Gastroesophageal sphincter (tissue), 4 donors: Measurements from ENCODE around the gene RPL10. TPM values are rescaled to one million over a fixed set of nuclear protein-coding genes. Genes with fewer than 3 reads are reported as not detected.
A peak's percentile ranks its signal among the peaks of the same experiment; 100 is the strongest.

Source experiments
- ATAC-seq: fragments of 150-250 bp; one replicate; pipeline ENCODE4 v1.9.1; 2016; ENCODE audit warnings: mild to moderate bottlenecking, moderate library complexity
- H3K27ac ChIP-seq, 4 donors: fragments of 200-600 bp; sonication (generic) in 3 of 4; 1 replicate in 3 of 4; 2 replicates in 1 of 4; pipeline ENCODE4 v1.5.1; 2016 to 2019
- H3K27me3 ChIP-seq: fragments of 200-600 bp; sonication (generic); one replicate; pipeline ENCODE4 v1.5.1; 2019
- H3K36me3 ChIP-seq, 2 donors: fragments of 200-600 bp; sonication (generic); one replicate each; pipeline ENCODE4 v1.5.1; 2019; ENCODE audit warnings: control low read depth in 1 of 2
- H3K4me1 ChIP-seq, 3 donors: fragments of 200-600 bp; sonication (generic); 1 replicate in 2 of 3; 2 replicates in 1 of 3; pipeline ENCODE4 v1.5.1; 2016 to 2019; ENCODE audit warnings: control low read depth in 2 of 3
- H3K4me3 ChIP-seq, 2 donors: fragments of 200-600 bp; sonication (generic); one replicate each; pipeline ENCODE4 v1.5.1; 2019; ENCODE audit warnings: mild to moderate bottlenecking in 1 of 2, moderate library complexity in 1 of 2
- H3K9me3 ChIP-seq, 3 donors: fragments of 200-600 bp; sonication (generic); one replicate each; pipeline ENCODE4 v1.5.1; 2017 to 2019; ENCODE audit warnings: control low read depth in 2 of 3
- CTCF ChIP-seq, 4 experiments: fragments of 200-600 bp in 2 of 4; fragments of 450-650 bp in 2 of 4; sonication (generic) in 1 of 4; IDR thresholded peaks; one replicate each; pipeline ENCODE4 v1.5.1; 2017 to 2019; ENCODE audit warnings: antibody characterized with exemption in 4 of 4, mild to moderate bottlenecking in 2 of 4, moderate library complexity in 2 of 4
- EP300 ChIP-seq: sonication (generic); formaldehyde crosslinking; IDR thresholded peaks from one replicate; pipeline ENCODE4 v1.6.1; 2017; ENCODE audit warnings: antibody characterized with exemption, mild to moderate bottlenecking
- POLR2A ChIP-seq, 2 donors: fragments of 450-650 bp; IDR thresholded peaks; one replicate each; pipeline ENCODE4 v1.6.1; 2017; ENCODE audit warnings: antibody characterized with exemption in 2 of 2, mild to moderate bottlenecking in 2 of 2, moderate library complexity in 1 of 2
- POLR2AphosphoS5 ChIP-seq: sonication (generic); formaldehyde crosslinking; IDR thresholded peaks from one replicate; pipeline ENCODE4 v1.6.1; 2017; ENCODE audit warnings: antibody characterized with exemption
- WGBS, 2 donors: methylation state at CpG; one replicate each; pipeline ENCODE4 v1.1.5; 2018; ENCODE audit warnings: low coverage in 1 of 2; 5-methylcytosine and 5-hydroxymethylcytosine counted together
- total RNA-seq, 4 donors: library from RNA; depleted of rRNA; stranded (reverse); fragments of >200 nt; gene quantifications; one replicate each; pipeline ENCODE4 v1.1.0, GENCODE V29; 2016

Gene RPL10
- total RNA-seq, 4 donors from 2014 or later = 3,970 to 7,427 (median 5,392) TPM

- Histone ChIP-seq H3K36me3 (peaks cover 0 to 28% of the 10 kb centered on the region in 2 donors), H3K27ac (no peak overlapping the region), H3K4me3 (no peak overlapping the region), H3K4me1 (peaks cover 0 to 19% (median 4%) of the 10 kb centered on the region in 3 donors), H3K27me3 (no peaks in the 10 kb centered on the region), H3K9me3 (no peaks in the 10 kb centered on the region)
- ATAC-seq = no peak
- TF ChIP-seq POLR2AphosphoS5 (no peak), EP300 (no peak), CTCF (IDR thresholded peaks at IDR 0.05) (no peak), POLR2A (IDR thresholded peaks at IDR 0.05) (no peak)
- 88% methylated on average over 3 of the region's 16 CpGs; no CpG with 5 or more reads in 1 of the 2 donors for WGBS, 2 donors
These were observed 6.5 kb downstream of the RPL10 start for GRCh38 chrX:154404625-154405192.

GRCh38 chrX:154408659-154409221 lies 10.6 kb downstream of the RPL10 start:
- Histone ChIP-seq H3K4me3 (peak overlapping the region; percentile 11 to 40), H3K27ac (peak overlapping the region in 3 of 4 donors; percentile 56 to 65 (median 59)), H3K4me1 (peaks cover 0 to 16% (median 3%) of the 10 kb centered on the region in 3 donors), H3K36me3 (peaks cover 0 to 7% of the 10 kb centered on the region in 2 donors), H3K9me3 (no peaks in the 10 kb centered on the region), H3K27me3 (no peaks in the 10 kb centered on the region)
- no peak for ATAC-seq
- WGBS, 2 donors = 48 to 60% methylated on average over 2 to 3 of the region's 10 CpGs
- TF ChIP-seq POLR2A (IDR thresholded peaks at IDR 0.05) = no peak
- TF ChIP-seq CTCF (IDR thresholded peaks at IDR 0.05) = no peak
- TF ChIP-seq EP300 = no peak
- no peak for TF ChIP-seq POLR2AphosphoS5

GRCh38 chrX:154409222-154409871 lies 11.2 kb downstream of the RPL10 start, which contains the start of gene DNASE1L1:
Gene DNASE1L1, minus strand, starts transcription at chrX:154409254. Its CDS starts 3,686 bp downstream, at chrX:154405568.
- Histone ChIP-seq H3K9me3 (no peaks in the 10 kb centered on the region), H3K27ac (peak within 1 kb of the TSS in 3 of 4 donors; percentile 56 to 65 (median 59))

GRCh38 chrX:154411981-154412340 lies 13.8 kb downstream of the RPL10 start:
- H3K4me1 ChIP-seq = peaks cover 0 to 16% (median 3%) of the 10 kb centered on the region in 3 donors
- WGBS, 2 donors = 63% methylated on average over 4 of the region's 29 CpGs; no CpG with 5 or more reads in 1 of the 2 donors
- H3K27me3 ChIP-seq = no peaks in the 10 kb centered on the region
- H3K4me3 ChIP-seq = peak overlapping the region; percentile 81 to 85
- H3K27ac ChIP-seq = peak overlapping the region; percentile 85 to 94 (median 93)
- TF ChIP-seq POLR2A (IDR thresholded peaks at IDR 0.05) (no peak), POLR2AphosphoS5 (peak; percentile 20)
- peak; percentile 73 for ATAC-seq
- H3K9me3 ChIP-seq = no peaks in the 10 kb centered on the region
- peaks cover 0 to 17% of the 10 kb centered on the region in 2 donors for H3K36me3 ChIP-seq

More at GRCh38 chrX:154409222-154409871, 11.2 kb downstream of the RPL10 start, which contains the start of gene DNASE1L1:
- H3K27me3 ChIP-seq = no peaks in the 10 kb centered on the region
- peak within 1 kb of the TSS; percentile 11 to 40 for H3K4me3 ChIP-seq
- WGBS, 2 donors = 70% methylated on average over 2 of the region's 26 CpGs; no CpG with 5 or more reads in 1 of the 2 donors
- peaks cover 0 to 12% of the 10 kb centered on the region in 2 donors for H3K36me3 ChIP-seq
- peaks cover 0 to 16% (median 3%) of the 10 kb centered on the region in 3 donors for H3K4me1 ChIP-seq
- no peak for TF ChIP-seq POLR2AphosphoS5
- no peak for TF ChIP-seq EP300
- TF ChIP-seq CTCF (IDR thresholded peaks at IDR 0.05) = no peak
- no peak for TF ChIP-seq POLR2A (IDR thresholded peaks at IDR 0.05)
- ATAC-seq = peak; percentile 66

- Histone ChIP-seq H3K4me1 (peaks cover 0 to 16% (median 3%) of the 10 kb centered on the region in 3 donors), H3K9me3 (no peaks in the 10 kb centered on the region), H3K4me3 (peak overlapping the region; percentile 81 to 85), H3K36me3 (peaks cover 0 to 17% of the 10 kb centered on the region in 2 donors), H3K27ac (peak overlapping the region; percentile 85 to 94 (median 93)), H3K27me3 (no peaks in the 10 kb centered on the region)
- no CpG with 5 or more reads among the region's 4 CpGs for WGBS, 2 donors
- peak; percentile 40 for ATAC-seq
- TF ChIP-seq EP300 (no peak), CTCF (IDR thresholded peaks at IDR 0.05) (no peak), POLR2A (IDR thresholded peaks at IDR 0.05) (no peak), POLR2AphosphoS5 (no peak)
These were observed 14.3 kb downstream of the RPL10 start for GRCh38 chrX:154412468-154412867.
